ENCODE results near the gene RPS17. TPM values are rescaled to one million over a fixed set of nuclear protein-coding genes. Genes with fewer than 3 reads are reported as not detected.

The RPS17 gene
- total RNA-seq, 1 experiment from 2014 or later, result 2,241 TPM

- peak; percentile 65; the same call in 1 of the 2 replicates for TF ChIP-seq ZNF416 (CRISPR knock-in tag; IDR thresholded peaks at IDR 0.05)
- no peak for TF ChIP-seq ZNF425 (CRISPR knock-in tag; conservative IDR thresholded peaks at IDR 0.05)
- peak; percentile 80 for TF ChIP-seq ARID4B (CRISPR knock-in tag; IDR thresholded peaks at IDR 0.05; ENCODE audit: borderline replicate concordance)
- no peak for TF ChIP-seq ZBTB21 (CRISPR knock-in tag; IDR thresholded peaks at IDR 0.05; ENCODE audit: borderline replicate concordance)
- peak; percentile 99 for TF ChIP-seq CTCF (IDR thresholded peaks at IDR 0.05)
- 0 out of 2 replicates have a peak, but pooled peaks have one; percentile 17 for TF ChIP-seq RORB (CRISPR knock-in tag; IDR thresholded peaks at IDR 0.05)
- no peak for TF ChIP-seq NFATC4 (CRISPR knock-in tag; IDR thresholded peaks at IDR 0.05)
- peak; percentile 82 for TF ChIP-seq ETV6 (CRISPR knock-in tag; IDR thresholded peaks at IDR 0.05)
- peak; percentile 92 for TF ChIP-seq MAX (CRISPR knock-in tag; IDR thresholded peaks at IDR 0.05)
- TF ChIP-seq ZNF219 (CRISPR knock-in tag; IDR thresholded peaks at IDR 0.05; ENCODE audit: borderline replicate concordance), result 0 out of 2 replicates have a peak, but pooled peaks have one; percentile 66
- TF ChIP-seq SMAD4 (CRISPR knock-in tag; IDR thresholded peaks at IDR 0.05), result no peak
- TF ChIP-seq NFYB (CRISPR knock-in tag; conservative IDR thresholded peaks at IDR 0.05; ENCODE audit: low read depth), result peak; percentile 36; the same call in 1 of the 2 replicates
- TF ChIP-seq E2F5 (CRISPR knock-in tag; IDR thresholded peaks at IDR 0.05), result 0 out of 2 replicates have a peak, but pooled peaks have one; percentile 55
- TF ChIP-seq CBFB (CRISPR knock-in tag; IDR thresholded peaks at IDR 0.05; ENCODE audit: low read depth), result peak; percentile 62; the same call in 1 of the 2 replicates
- peak; percentile 58 for TF ChIP-seq CREM (CRISPR knock-in tag; IDR thresholded peaks at IDR 0.05)
- no peak for TF ChIP-seq ATF6 (CRISPR knock-in tag; IDR thresholded peaks at IDR 0.05)
- TF ChIP-seq PRRX2 (CRISPR knock-in tag; IDR thresholded peaks at IDR 0.05), result peak; percentile 5; the same call in 1 of the 2 replicates
- TF ChIP-seq FOXK1 (CRISPR knock-in tag; IDR thresholded peaks at IDR 0.05), result peak; percentile 34; the same call in 1 of the 2 replicates
- TF ChIP-seq RELA (CRISPR knock-in tag; IDR thresholded peaks at IDR 0.05; ENCODE audit: borderline replicate concordance), result no peak
- TF ChIP-seq ZSCAN18 (CRISPR knock-in tag; IDR thresholded peaks at IDR 0.05), result 0 out of 2 replicates have a peak, but pooled peaks have one; percentile 45
- TF ChIP-seq JAZF1 (CRISPR knock-in tag; IDR thresholded peaks at IDR 0.05), result no peak
- TF ChIP-seq HMGXB4 (CRISPR knock-in tag; IDR thresholded peaks at IDR 0.05), result peak; percentile 96
- peak; percentile 56 for TF ChIP-seq FOXP1 (CRISPR knock-in tag; IDR thresholded peaks at IDR 0.05; ENCODE audit: borderline replicate concordance)
Observed at GRCh38 chr15:82540055-82540983, at the start of gene RPS17 (continued).

Data from WTC11 (cell line).